ENCODE results near the gene PHAF1. TPM values are rescaled to one million over a fixed set of nuclear protein-coding genes. Genes with fewer than 3 reads are reported as not detected.

The PHAF1 gene
- total and polyA plus RNA-seq, 2 of the 8 experiments (the other 6 are each of a cell fraction or from before 2014, with no cell fraction given): 18.6 to 26.4 TPM

DNA sequence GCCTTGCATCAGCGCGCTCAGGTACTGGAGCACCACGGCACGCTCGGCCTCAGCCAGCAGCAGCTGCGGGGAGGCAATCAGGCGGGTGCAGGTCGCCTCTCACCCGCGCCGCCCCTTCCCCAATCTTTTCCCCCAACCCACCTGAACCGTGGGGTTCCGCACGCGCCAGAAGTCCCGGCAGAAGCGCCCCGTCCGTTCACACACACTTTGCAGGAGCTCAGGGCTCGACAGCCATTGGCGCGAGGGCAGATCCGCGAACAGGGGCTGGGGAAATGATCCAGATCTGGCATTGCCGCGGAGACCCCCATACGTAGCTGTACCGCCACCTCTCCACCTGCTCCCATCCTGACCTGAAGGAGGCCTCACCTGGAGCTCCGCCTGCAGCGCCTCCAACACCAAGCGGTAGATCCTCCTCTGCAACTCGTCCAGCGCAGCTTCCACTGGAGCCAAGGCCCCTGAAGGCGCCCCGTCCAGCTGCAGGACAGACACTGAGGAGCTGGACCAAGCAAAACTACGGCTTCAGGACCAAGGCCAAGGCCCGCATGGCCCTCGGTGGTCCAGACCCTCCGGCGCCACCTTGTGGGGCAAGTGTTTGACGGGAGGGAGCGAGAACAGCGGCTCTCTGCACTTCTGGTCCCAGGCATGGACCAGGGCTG lies 75.4 kb downstream of the PHAF1 start:
- peak; percentile 77 to 97 for DNase-seq (ENCODE audit: low read depth in 1 of 2, low spot score in 2 of 2)
- FAIRE-seq: peak; percentile 72
- Histone ChIP-seq H3K23me2 (ENCODE audit: low read depth, low read length) (peaks cover 13% of the 10 kb centered on the region; the same call in 1 of the 2 replicates), H3K36me3 (ENCODE audit: control insufficient read depth in 2 of 4, insufficient read depth in 4 of 4, low read length in 3 of 4) (no peaks in the 10 kb centered on the region; a peak in 1 of 8 replicates), H4K91ac (replicated peaks; ENCODE audit: insufficient read length, low read length) (no peak overlapping the region), H4K20me1 (replicated peaks in 1 of 2; ENCODE audit: control insufficient read depth in 1 of 2, insufficient read depth in 2 of 2, low read length in 2 of 2) (peaks cover 2 to 20% of the 10 kb centered on the region in 2 experiments), H3K4ac (replicated peaks; ENCODE audit: insufficient read length, low read depth, low read length) (no peak overlapping the region), H3K4me1 (replicated peaks in 1 of 4; ENCODE audit: control insufficient read depth in 3 of 4, insufficient read depth in 4 of 4, low read length in 3 of 4) (peaks cover 0 to 17% (median 10%) of the 10 kb centered on the region in 4 experiments; a peak in 5 of 7 replicates), H2BK20ac (ENCODE audit: low read length) (no peak overlapping the region), H3K23ac (ENCODE audit: insufficient read length) (no peak overlapping the region), H2BK120ac (replicated peaks; ENCODE audit: low read depth, low read length) (no peak overlapping the region), H3K4me2 (ENCODE audit: insufficient read depth in 1 of 2, low read depth in 2 of 2, low read length in 2 of 2) (peak overlapping the region; percentile 67 to 92), H3K18ac (ENCODE audit: extremely low read depth, low read length) (no peak overlapping the region), H2AK5ac (ENCODE audit: low read depth, low read length) (no peak overlapping the region), H3K14ac (ENCODE audit: insufficient read length) (no peak overlapping the region), H3K9me3 (ENCODE audit: insufficient read depth in 2 of 2, low read depth in 1 of 2, low read length in 1 of 2) (no peaks in the 10 kb centered on the region), H3K4me3 (ENCODE audit: extremely low read depth in 1 of 4, insufficient read depth in 2 of 4, low read depth in 3 of 4, low read length in 4 of 4) (peak overlapping the region in 3 of 4 experiments; percentile 84 to 90 (median 86); a peak in 3 of 8 replicates), H3K56ac (replicated peaks; ENCODE audit: insufficient read length, low read depth, low read length) (no peak overlapping the region), H3K9ac (replicated peaks in 1 of 4; ENCODE audit: extremely low read depth in 1 of 4, low read depth in 3 of 4, low read length in 3 of 4) (no peak overlapping the region), H2AFZ (ENCODE audit: low read length) (no peak overlapping the region), H4K5ac (ENCODE audit: insufficient read length, low read depth, low read length) (no peak overlapping the region), H3K79me2 (ENCODE audit: control insufficient read depth in 1 of 2, insufficient read depth in 2 of 2, low read length in 2 of 2) (peaks cover 0 to 5% of the 10 kb centered on the region in 2 experiments; a peak in 1 of 4 replicates), H3K27ac (ENCODE audit: low read depth, low read length) (no peak overlapping the region), H3K27me3 (replicated peaks in 1 of 4; ENCODE audit: control insufficient read depth in 3 of 4, extremely low read depth in 1 of 4, insufficient read depth in 3 of 4, low read length in 3 of 4) (peaks cover 8 to 32% (median 19%) of the 10 kb centered on the region in 4 experiments), H4K8ac (ENCODE audit: extremely low read depth, insufficient read depth, low read length) (0 out of 2 replicates have a peak overlapping the region, but pooled peaks have one; percentile 89), H2BK5ac (ENCODE audit: low read depth, low read length) (no peak overlapping the region; the same call in 1 of the 2 replicates), H2BK12ac (ENCODE audit: low read depth, low read length) (no peak overlapping the region), H2BK15ac (ENCODE audit: low read length) (no peak overlapping the region), H3K79me1 (ENCODE audit: low read depth, low read length) (no peaks in the 10 kb centered on the region)
- CTCF ChIA-PET (ENCODE audit: partially characterized antibody): interaction anchor here (0.5 to 9.3 kb wide), 34 partner anchors 9 to 458 kb away, joined by 3 to 151 read pairs (median 4); partner anchors contain the start of genes B3GNT9, CES3, ELMO3 and FBXL8
- WGBS, 2 experiments (ENCODE audit: extremely low coverage in 1 of 2, insufficient coverage in 1 of 2, insufficient read length in 1 of 2, insufficient replicate concordance in 2 of 2, low coverage in 1 of 2, low lambda C conversion rate in 2 of 2, missing lambda C conversion rate in 1 of 2): 10% methylated on average over 31 of the region's 43 CpGs; no CpG with 5 or more reads in 1 of the 2 experiments
- POLR2A ChIA-PET (ENCODE audit: partially characterized antibody): interaction anchor here (0.6 to 4.0 kb wide), 13 partner anchors 11 to 251 kb away, joined by 3 to 19 read pairs (median 4); partner anchors contain the start of genes HSF4 and NOL3
- TF ChIP-seq CEBPB (IDR thresholded peaks at IDR 0.05; ENCODE audit: low read depth, low read length) (no peak), EGR1 (IDR thresholded peaks at IDR 0.05; ENCODE audit: borderline replicate concordance, low read depth, low read length) (peak; percentile 69), SP1 (IDR thresholded peaks at IDR 0.05; ENCODE audit: low read depth, low read length) (0 out of 2 replicates have a peak, but pooled peaks have one; percentile 48), BACH1 (IDR thresholded peaks at IDR 0.05; ENCODE audit: low read length) (no peak), HDAC2 (IDR thresholded peaks at IDR 0.05; ENCODE audit: borderline replicate concordance in 1 of 2, low read depth in 2 of 2, low read length in 2 of 2) (peak; percentile 78 to 92; a peak in 3 of 4 replicates), MAFK (IDR thresholded peaks at IDR 0.05; ENCODE audit: low read depth, low read length) (no peak), GTF2F1 (IDR thresholded peaks at IDR 0.05; ENCODE audit: borderline replicate concordance, low read depth, low read length) (no peak), RBBP5 (IDR thresholded peaks at IDR 0.05; ENCODE audit: borderline replicate concordance, low read depth, low read length) (0 out of 2 replicates have a peak, but pooled peaks have one; percentile 66), CBX8 (IDR thresholded peaks at IDR 0.05; ENCODE audit: borderline replicate concordance, low read depth, low read length) (no peak), SAP30 (IDR thresholded peaks at IDR 0.05; ENCODE audit: insufficient read depth, insufficient replicate concordance, low read length) (peak; percentile 97), TBP (IDR thresholded peaks at IDR 0.05; ENCODE audit: low read depth, low read length) (peak; percentile 61; the same call in 1 of the 2 replicates)

Data from H1 (cell line).